Kidney (tissue), 14 donors: Measurements from ENCODE around the gene UST. TPM values are rescaled to one million over a fixed set of nuclear protein-coding genes. Genes with fewer than 3 reads are reported as not detected.

ENCODE experiments used
- DNase-seq, 5 donors: peaks; one replicate each; pipeline ENCODE4 v3.0.0-alpha.2; 2013 to 2020
- FAIRE-seq: peaks from 2 replicates; lab custom pipeline; 2012; peaks lifted over from hg19 to GRCh38; lab: Jason Lieb, UNC
- H3K27ac ChIP-seq, 2 donors: one replicate each; pipeline ENCODE4 v1.7.0; 2013; ENCODE audit warnings: low read depth in 2 of 2, low read length in 2 of 2, inconsistent platforms in 1 of 2
- H3K27me3 ChIP-seq: one replicate; pipeline ENCODE4 v1.7.1; 2013; ENCODE audit warnings: low read length, inconsistent platforms; ENCODE audit not compliant: control insufficient read depth, insufficient read depth
- H3K36me3 ChIP-seq, 3 donors: one replicate each; pipeline versions ENCODE4 v1.7.0 to v1.7.1; 2013; ENCODE audit warnings: low read length in 3 of 3, control low read depth in 1 of 3, inconsistent platforms in 1 of 3; ENCODE audit not compliant: insufficient read depth in 3 of 3, control insufficient read depth in 2 of 3
- H3K4me1 ChIP-seq, 3 donors: one replicate each; pipeline versions ENCODE4 v1.7.0 to v1.7.1; 2013; ENCODE audit warnings: low read length in 3 of 3, inconsistent platforms in 1 of 3, low read depth in 1 of 3; ENCODE audit not compliant: control insufficient read depth in 2 of 3, insufficient read depth in 2 of 3
- H3K4me3 ChIP-seq, 3 donors: one replicate each; pipeline versions ENCODE4 v1.7.0 to v1.8.1; 2013; ENCODE audit warnings: low read length in 3 of 3, control low read depth in 1 of 3, inconsistent platforms in 1 of 3
- H3K9ac ChIP-seq, 3 donors: one replicate each; pipeline versions ENCODE4 v1.7.0 to v1.7.1; 2013; ENCODE audit warnings: low read length in 3 of 3, control low read depth in 1 of 3, inconsistent platforms in 1 of 3
- H3K9me3 ChIP-seq, 3 donors: one replicate each; pipeline versions ENCODE4 v1.7.0 to v1.7.1; 2013; ENCODE audit warnings: low read length in 3 of 3, control low read depth in 1 of 3, inconsistent platforms in 1 of 3; ENCODE audit not compliant: control insufficient read depth in 2 of 3, insufficient read depth in 1 of 3
- intact Hi-C: fragments of 100-400 bp; cut with DNase I; formaldehyde crosslinking; loops from one replicate; pipeline ENCODE4 v1.11.1; 2022
- polyA plus RNA-seq: library from polyadenylated mRNA; stranded (reverse); fragments of 350-450 nt; fragmentation: Illumina TruSeq; extraction: RNeasy Lipid Tissue Mini Kit (QIAGEN cat#74804); gene quantifications from one replicate; pipeline ENCODE4 v1.2.3, GENCODE V29; 2014; ENCODE audit warnings: low read depth, low replicate concordance; ENCODE audit not compliant: insufficient read depth
- total RNA-seq: library from RNA; stranded (reverse); fragmentation: NEBNext Ultra II Directional; extraction: Animal tissue kit (Norgen Biotek cat#: 25700); gene quantifications from one replicate; pipeline ENCODE4 v1.2.1, GENCODE V29; 2021
- TF ChIP-seq, protein P1 (sequence below): IDR thresholded peaks from 3 replicates; pipeline ENCODE4 v1.5.1; 2012; ENCODE audit warnings: mild to moderate bottlenecking, moderate library complexity, borderline replicate concordance; ENCODE audit not compliant: insufficient read depth; ENCODE audit errors: extremely low read depth
- donor health status: control.
- donor health status: control.
- donor health status: control.
- donor health status: control.
- donor health status: control.
- donor health status: DM: yes; HTN: yes; CAD: no.
- donor health status: Normal renal cell carcinoma (clear cell type).

Gene UST
- total and polyA plus RNA-seq, 2 donors from 2014 or later: 3.2 to 4.2 TPM

DNA sequence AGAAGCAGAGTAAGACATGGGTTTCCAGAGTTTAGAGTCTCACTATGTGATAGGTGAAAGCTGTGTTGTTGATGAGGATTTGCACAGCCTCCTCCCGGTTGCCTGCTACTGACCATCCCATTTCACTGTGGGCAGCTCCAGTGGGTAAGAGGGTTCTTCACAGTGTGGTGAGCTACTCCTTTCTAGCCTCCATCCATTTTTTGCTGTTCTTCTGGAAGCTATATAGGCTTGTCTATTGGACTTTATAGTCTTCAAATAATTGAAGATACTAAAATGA is 13.4 kb downstream of the UST start:
- Histone ChIP-seq H3K4me3 (no peak overlapping the region), H3K36me3 (no peaks in the 10 kb centered on the region)
- no peak for DNase-seq

DNA sequence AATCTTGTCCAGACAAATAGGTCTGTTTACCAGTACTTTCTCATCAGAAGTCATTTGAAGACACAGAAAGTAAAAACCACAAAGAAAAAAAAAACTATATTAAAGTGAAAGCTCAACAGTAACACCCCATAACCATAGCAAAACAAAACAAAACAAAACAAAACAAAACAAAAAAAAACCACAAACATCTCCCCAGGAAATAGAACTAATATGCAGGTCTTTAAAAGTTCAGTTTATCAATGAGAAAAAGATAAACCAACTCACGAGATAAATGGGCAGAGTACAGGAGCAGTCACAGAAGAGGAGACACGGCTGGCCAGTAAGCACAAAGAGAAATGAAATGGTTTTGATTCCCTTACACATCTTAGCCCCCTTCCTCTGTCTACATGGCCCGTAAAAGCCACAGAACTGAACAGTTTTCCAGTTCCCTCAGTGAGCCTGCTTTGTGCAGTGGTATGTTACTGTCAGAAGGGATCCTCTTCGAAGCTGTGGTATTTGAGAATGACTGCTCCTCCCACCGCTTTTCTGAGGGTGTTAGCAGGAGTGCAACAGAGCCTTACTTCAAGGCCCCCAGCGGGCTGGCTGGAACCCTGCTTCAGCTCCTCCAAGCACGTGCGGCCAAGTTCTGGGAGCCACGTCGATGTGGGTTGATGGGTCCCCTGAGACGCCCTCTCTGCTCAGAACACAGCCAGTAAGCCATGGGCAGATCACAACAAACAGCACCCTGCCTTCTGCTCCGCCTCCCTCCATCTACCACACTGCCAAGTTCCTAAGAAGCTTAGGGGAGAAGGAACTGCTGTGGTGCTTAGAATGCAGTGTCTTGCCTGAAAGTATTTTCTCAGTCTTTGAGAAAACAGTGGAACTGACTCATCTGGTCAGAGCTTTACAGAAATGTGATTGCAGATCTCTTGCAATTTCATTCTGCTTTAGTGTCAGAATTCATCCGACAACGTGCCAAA is 14.0 kb downstream of the UST start:
- no peaks in the 10 kb centered on the region for H3K9me3 ChIP-seq
- no peaks in the 10 kb centered on the region for H3K27me3 ChIP-seq
- FAIRE-seq: no peak
- TF ChIP-seq, protein P1, sequence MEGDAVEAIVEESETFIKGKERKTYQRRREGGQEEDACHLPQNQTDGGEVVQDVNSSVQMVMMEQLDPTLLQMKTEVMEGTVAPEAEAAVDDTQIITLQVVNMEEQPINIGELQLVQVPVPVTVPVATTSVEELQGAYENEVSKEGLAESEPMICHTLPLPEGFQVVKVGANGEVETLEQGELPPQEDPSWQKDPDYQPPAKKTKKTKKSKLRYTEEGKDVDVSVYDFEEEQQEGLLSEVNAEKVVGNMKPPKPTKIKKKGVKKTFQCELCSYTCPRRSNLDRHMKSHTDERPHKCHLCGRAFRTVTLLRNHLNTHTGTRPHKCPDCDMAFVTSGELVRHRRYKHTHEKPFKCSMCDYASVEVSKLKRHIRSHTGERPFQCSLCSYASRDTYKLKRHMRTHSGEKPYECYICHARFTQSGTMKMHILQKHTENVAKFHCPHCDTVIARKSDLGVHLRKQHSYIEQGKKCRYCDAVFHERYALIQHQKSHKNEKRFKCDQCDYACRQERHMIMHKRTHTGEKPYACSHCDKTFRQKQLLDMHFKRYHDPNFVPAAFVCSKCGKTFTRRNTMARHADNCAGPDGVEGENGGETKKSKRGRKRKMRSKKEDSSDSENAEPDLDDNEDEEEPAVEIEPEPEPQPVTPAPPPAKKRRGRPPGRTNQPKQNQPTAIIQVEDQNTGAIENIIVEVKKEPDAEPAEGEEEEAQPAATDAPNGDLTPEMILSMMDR: no peak
- peak overlapping the region in 1 of 3 donors; percentile 10 for H3K9ac ChIP-seq
- no peaks in the 10 kb centered on the region for H3K36me3 ChIP-seq
- peak; percentile 51 to 90 (median 68) for DNase-seq
- intact Hi-C loops: no loop called here
- H3K4me1 ChIP-seq: peaks cover 2 to 5% (median 4%) of the 10 kb centered on the region in 3 donors
- H3K27ac ChIP-seq: peak overlapping the region in 1 of 2 donors; percentile 63
- peak overlapping the region; percentile 23 to 45 (median 39) for H3K4me3 ChIP-seq

More for the DNA sequence above, 13.4 kb downstream of the UST start:
- Histone ChIP-seq H3K9ac (no peak overlapping the region), H3K4me1 (peaks cover 2 to 5% (median 4%) of the 10 kb centered on the region in 3 donors), H3K27ac (no peak overlapping the region), H3K9me3 (no peaks in the 10 kb centered on the region), H3K27me3 (no peaks in the 10 kb centered on the region)
- TF ChIP-seq, protein P1: no peak
- intact Hi-C loops: no loop called here
- FAIRE-seq: no peak

DNA sequence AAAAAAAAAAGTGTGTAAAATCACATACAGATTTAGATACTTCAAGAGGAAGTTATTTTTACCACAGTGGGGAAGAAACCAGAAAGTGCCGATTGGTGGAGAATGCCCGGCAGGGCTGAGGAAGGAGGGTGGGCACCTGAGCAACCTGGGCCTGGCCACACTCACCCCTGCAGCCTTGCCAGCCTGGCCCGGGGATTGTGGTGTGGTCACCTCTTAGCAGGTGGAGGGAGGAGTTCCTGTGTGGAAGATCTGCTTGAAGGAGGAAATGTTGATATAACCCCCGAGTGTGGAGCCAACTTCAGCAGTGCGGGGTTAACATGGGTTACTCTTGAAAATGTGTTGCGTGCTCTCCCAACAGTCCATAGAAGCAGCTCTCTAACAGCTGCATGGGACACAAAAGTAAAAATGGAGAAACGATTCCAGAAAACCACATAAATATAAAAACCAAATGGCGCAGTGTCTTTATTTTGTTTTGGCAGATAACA is 14.7 kb downstream of the UST start:
- no peaks in the 10 kb centered on the region for H3K9me3 ChIP-seq
- no peak for FAIRE-seq
- no peak overlapping the region for H3K4me3 ChIP-seq
- peak in 2 of 5 donors; percentile 58 to 77 for DNase-seq
- no peak overlapping the region for H3K9ac ChIP-seq
- H3K27me3 ChIP-seq: no peaks in the 10 kb centered on the region
- H3K4me1 ChIP-seq: peaks cover 2 to 5% (median 4%) of the 10 kb centered on the region in 3 donors
- H3K36me3 ChIP-seq: no peaks in the 10 kb centered on the region
- intact Hi-C loops: no loop called here
- TF ChIP-seq, protein P1: no peak
- peak overlapping the region in 1 of 2 donors; percentile 63 for H3K27ac ChIP-seq
